Stimulated activated naive B cell treated with anti-CD40 and anti-IgM and Interleukin-4, amounts not matched to agents 10 μg/mL and 1 μg/mL and 100 μg/mL, for 72 hours (primary cell): Measurements from ENCODE around the gene AQP1.
A peak's percentile ranks its signal among the peaks of the same experiment; 100 is the strongest.

Experiments used
- ATAC-seq, 2 donors: fragments of 150-1000 bp; cut with Tn5 transposase; replicated peaks; 2 replicates each; pipeline ENCODE4 v1.10.0; 2021; ENCODE audit warnings: moderate library complexity in 1 of 2
- DNase-seq: peaks from one replicate; pipeline ENCODE4 v3.0.0; 2021
- H3K27ac Mint-ChIP-seq: one replicate; pipeline ENCODE4 v1.8.0; 2022; ENCODE audit warnings: mild to moderate bottlenecking, mixed read lengths
- H3K27me3 Mint-ChIP-seq, 2 donors: one replicate each; pipeline ENCODE4 v1.8.0; 2022; ENCODE audit warnings: mixed read lengths in 2 of 2
- H3K36me3 Mint-ChIP-seq, 2 donors: one replicate each; pipeline ENCODE4 v1.8.0; 2022; ENCODE audit warnings: mixed read lengths in 2 of 2, mild to moderate bottlenecking in 1 of 2
- H3K4me1 Mint-ChIP-seq, 2 donors: one replicate each; pipeline ENCODE4 v1.8.0; 2022; ENCODE audit warnings: mixed read lengths in 2 of 2, mild to moderate bottlenecking in 1 of 2
- H3K4me3 Mint-ChIP-seq, 2 donors: one replicate each; pipeline ENCODE4 v1.8.0; 2022; ENCODE audit warnings: mild to moderate bottlenecking in 2 of 2, mixed read lengths in 2 of 2, moderate library complexity in 1 of 2
- H3K9me3 Mint-ChIP-seq, 2 donors: one replicate each; pipeline ENCODE4 v1.8.0; 2022; ENCODE audit warnings: mixed read lengths in 2 of 2, mild to moderate bottlenecking in 1 of 2

AQP1 gene

DNA sequence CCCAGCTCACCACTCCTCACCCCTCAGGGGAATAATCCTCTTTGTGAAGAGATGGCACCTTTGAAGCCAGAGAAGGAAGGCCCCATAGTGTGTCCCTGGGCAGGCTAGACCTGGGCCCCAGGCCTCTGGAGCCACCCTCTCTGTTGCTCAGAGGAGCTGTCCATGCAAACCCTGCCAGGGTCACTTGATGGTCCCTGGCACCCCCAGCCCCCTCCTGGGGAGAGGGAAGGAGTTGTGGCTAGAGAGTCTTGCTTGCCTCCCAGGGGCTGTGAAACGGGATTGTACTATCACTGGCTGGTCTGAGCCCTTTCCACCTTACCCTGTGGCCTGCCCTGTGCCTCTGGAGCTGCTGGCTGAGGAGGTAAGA is 57.9 kb downstream of the AQP1 start:
- Mint-ChIP-seq H3K36me3 (no peaks in the 10 kb centered on the region), H3K4me1 (peaks cover 16 to 23% of the 10 kb centered on the region in 2 donors), H3K9me3 (no peaks in the 10 kb centered on the region), H3K4me3 (no peak overlapping the region), H3K27me3 (peaks cover 5 to 23% of the 10 kb centered on the region in 2 donors), H3K27ac (no peak overlapping the region)
- DNase-seq (no peak), ATAC-seq (no peak)

GRCh38 chr7:30970074-30970473 is 58.4 kb downstream of the AQP1 start:
- peaks cover 21 to 25% of the 10 kb centered on the region in 2 donors for H3K4me1 Mint-ChIP-seq
- no peak overlapping the region for H3K27ac Mint-ChIP-seq
- H3K27me3 Mint-ChIP-seq: peaks cover 6 to 23% of the 10 kb centered on the region in 2 donors
- H3K4me3 Mint-ChIP-seq: no peak overlapping the region
- H3K36me3 Mint-ChIP-seq: no peaks in the 10 kb centered on the region
- no peak for DNase-seq
- no peaks in the 10 kb centered on the region for H3K9me3 Mint-ChIP-seq
- ATAC-seq: no peak

GRCh38 chr7:30970594-30971094 is 59.0 kb downstream of the AQP1 start:
- Mint-ChIP-seq H3K27me3 (peaks cover 7 to 25% of the 10 kb centered on the region in 2 donors), H3K4me1 (peaks cover 21 to 25% of the 10 kb centered on the region in 2 donors), H3K36me3 (no peaks in the 10 kb centered on the region), H3K4me3 (no peak overlapping the region), H3K27ac (no peak overlapping the region), H3K9me3 (no peaks in the 10 kb centered on the region)
- DNase-seq (no peak), ATAC-seq (peak in 1 of 2 donors; percentile 24)

GRCh38 chr7:30971440-30971839 is 59.8 kb downstream of the AQP1 start:
- DNase-seq (no peak), ATAC-seq (no peak)
- peaks cover 21 to 25% of the 10 kb centered on the region in 2 donors for H3K4me1 Mint-ChIP-seq
- H3K36me3 Mint-ChIP-seq: no peaks in the 10 kb centered on the region
- H3K27me3 Mint-ChIP-seq: peaks cover 15 to 30% of the 10 kb centered on the region in 2 donors
- H3K27ac Mint-ChIP-seq: no peak overlapping the region
- no peak overlapping the region for H3K4me3 Mint-ChIP-seq
- no peaks in the 10 kb centered on the region for H3K9me3 Mint-ChIP-seq

- DNase-seq: no peak
- Mint-ChIP-seq H3K9me3 (no peaks in the 10 kb centered on the region), H3K36me3 (no peaks in the 10 kb centered on the region), H3K27ac (no peak overlapping the region), H3K4me1 (peaks cover 21 to 25% of the 10 kb centered on the region in 2 donors), H3K4me3 (no peak overlapping the region), H3K27me3 (peaks cover 19 to 36% of the 10 kb centered on the region in 2 donors)
- ATAC-seq: no peak
These were observed 60.3 kb downstream of the AQP1 start for GRCh38 chr7:30971840-30972563.

DNA sequence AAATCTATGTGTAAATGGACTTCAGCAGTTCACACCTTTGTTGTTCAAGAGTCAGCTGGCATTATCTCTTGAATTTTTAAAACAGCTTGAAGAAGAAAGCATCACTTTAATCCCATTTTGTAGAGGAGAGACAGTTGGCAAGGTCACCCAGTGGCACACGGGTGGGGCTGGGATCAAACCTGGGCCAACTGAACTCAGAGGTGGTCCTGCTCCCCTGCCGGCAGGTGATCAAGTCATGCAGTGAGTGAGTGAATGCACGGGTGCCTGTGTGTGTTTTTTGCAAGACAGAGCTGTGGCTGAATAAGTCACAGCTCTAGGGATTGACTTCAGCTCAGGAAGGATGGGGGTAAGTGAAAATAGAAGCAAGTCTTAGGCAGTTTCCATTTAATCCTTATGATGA is 61.6 kb downstream of the AQP1 start:
- Mint-ChIP-seq H3K4me1 (peaks cover 18 to 21% of the 10 kb centered on the region in 2 donors), H3K9me3 (no peaks in the 10 kb centered on the region), H3K27ac (no peak overlapping the region), H3K36me3 (no peaks in the 10 kb centered on the region), H3K4me3 (no peak overlapping the region), H3K27me3 (peaks cover 32 to 37% of the 10 kb centered on the region in 2 donors)
- DNase-seq (no peak), ATAC-seq (no peak)

- ATAC-seq: no peak
- peaks cover 38 to 44% of the 10 kb centered on the region in 2 donors for H3K27me3 Mint-ChIP-seq
- H3K9me3 Mint-ChIP-seq: no peaks in the 10 kb centered on the region
- H3K27ac Mint-ChIP-seq: peak overlapping the region; percentile 73
- no peak overlapping the region for H3K4me3 Mint-ChIP-seq
- DNase-seq: no peak
- no peaks in the 10 kb centered on the region for H3K36me3 Mint-ChIP-seq
- H3K4me1 Mint-ChIP-seq: peaks cover 13% of the 10 kb centered on the region in 2 donors
These were observed 62.3 kb downstream of the AQP1 start for GRCh38 chr7:30973791-30974604.

DNA sequence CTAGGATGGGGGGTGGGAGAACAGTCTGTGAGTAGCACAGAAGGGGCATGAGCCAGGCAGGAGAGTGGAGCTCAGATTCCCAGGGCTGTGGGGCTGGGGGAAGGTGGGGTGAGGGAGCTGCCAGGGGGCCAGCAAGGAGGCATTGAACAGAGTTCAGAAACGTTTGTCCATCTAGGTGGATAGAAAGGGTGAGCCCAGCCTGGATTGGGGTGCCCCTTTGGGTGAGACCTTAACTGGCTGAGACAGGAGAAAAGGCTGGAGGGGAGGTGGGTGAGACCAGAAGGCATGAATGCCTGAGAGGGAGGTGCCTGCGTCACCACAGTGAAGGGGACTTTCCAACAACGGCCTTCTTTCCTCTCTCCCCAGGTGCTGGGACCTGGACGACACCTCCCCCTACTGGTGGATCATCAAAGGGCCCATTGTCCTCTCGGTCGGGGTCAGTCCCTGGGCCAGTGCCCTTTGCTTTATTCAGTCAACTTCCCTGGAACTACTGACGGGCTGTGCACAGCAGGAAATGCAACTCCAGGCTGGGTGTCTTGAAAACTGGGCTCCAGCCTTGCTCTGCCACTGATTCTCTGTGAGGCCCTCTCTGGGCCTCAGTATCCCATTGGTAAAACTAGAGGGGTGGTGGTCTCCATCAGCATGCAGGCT is 63.1 kb downstream of the AQP1 start:
- H3K27me3 Mint-ChIP-seq: peaks cover 44 to 52% of the 10 kb centered on the region in 2 donors
- no peak overlapping the region for H3K4me3 Mint-ChIP-seq
- H3K36me3 Mint-ChIP-seq: no peaks in the 10 kb centered on the region
- peaks cover 11% of the 10 kb centered on the region in 2 donors for H3K4me1 Mint-ChIP-seq
- H3K9me3 Mint-ChIP-seq: no peaks in the 10 kb centered on the region
- peak; percentile 93 to 95 for ATAC-seq
- H3K27ac Mint-ChIP-seq: peak overlapping the region; percentile 73
- DNase-seq: peak; percentile 69
